Astrocyte of the cerebellum (primary cell): Measurements from ENCODE around the gene RAB11FIP5.

Source experiments
- DNase-seq: peaks from one replicate; pipeline ENCODE4 v3.0.0-alpha.2; 2011; ENCODE audit warnings: low read depth
- H3K4me3 ChIP-seq: 2 replicates; pipeline ENCODE4 v1.5.1; 2011; ENCODE audit warnings: mild to moderate bottlenecking, low read depth, low read length, moderate library complexity
- in situ Hi-C: cut with HindIII; loops from 2 replicates; pipeline ENCODE4 v1.10.0; 2017; ENCODE audit warnings: low sequenced_read_pairs
- TF ChIP-seq, protein P1 (sequence below): IDR thresholded peaks from 2 replicates; pipeline ENCODE4 v1.5.1; 2012; ENCODE audit warnings: low read length, low read depth, moderate library complexity, mild to moderate bottlenecking; ENCODE audit errors: missing control alignments

Gene RAB11FIP5

DNA sequence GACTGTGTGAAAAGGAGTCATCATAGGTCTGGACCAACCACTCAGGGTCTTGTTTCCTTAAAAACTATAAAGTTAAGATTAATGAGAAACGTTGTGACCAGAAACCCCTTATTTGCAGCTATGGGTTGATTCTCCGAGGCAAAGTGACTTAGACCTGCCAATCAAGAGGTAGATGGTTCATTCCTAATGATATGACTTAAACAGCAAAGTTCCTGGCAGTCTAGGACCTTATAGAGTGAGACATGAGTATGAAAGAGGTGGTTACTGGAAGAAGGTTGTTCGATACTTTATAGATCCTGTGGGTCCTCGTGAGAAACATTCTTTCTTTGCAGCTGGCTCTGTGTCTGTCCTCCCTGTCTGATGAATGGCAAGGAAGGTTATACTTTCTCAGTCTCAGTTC lies 49.3 kb downstream of the RAB11FIP5 start:
- in situ Hi-C loops = loop anchor here (5.0 kb wide), 1 partner anchor 56 kb away; no protein-coding TSS in a partner anchor
- DNase-seq = no peak
- no peak overlapping the region for H3K4me3 ChIP-seq
- TF ChIP-seq, protein P1, sequence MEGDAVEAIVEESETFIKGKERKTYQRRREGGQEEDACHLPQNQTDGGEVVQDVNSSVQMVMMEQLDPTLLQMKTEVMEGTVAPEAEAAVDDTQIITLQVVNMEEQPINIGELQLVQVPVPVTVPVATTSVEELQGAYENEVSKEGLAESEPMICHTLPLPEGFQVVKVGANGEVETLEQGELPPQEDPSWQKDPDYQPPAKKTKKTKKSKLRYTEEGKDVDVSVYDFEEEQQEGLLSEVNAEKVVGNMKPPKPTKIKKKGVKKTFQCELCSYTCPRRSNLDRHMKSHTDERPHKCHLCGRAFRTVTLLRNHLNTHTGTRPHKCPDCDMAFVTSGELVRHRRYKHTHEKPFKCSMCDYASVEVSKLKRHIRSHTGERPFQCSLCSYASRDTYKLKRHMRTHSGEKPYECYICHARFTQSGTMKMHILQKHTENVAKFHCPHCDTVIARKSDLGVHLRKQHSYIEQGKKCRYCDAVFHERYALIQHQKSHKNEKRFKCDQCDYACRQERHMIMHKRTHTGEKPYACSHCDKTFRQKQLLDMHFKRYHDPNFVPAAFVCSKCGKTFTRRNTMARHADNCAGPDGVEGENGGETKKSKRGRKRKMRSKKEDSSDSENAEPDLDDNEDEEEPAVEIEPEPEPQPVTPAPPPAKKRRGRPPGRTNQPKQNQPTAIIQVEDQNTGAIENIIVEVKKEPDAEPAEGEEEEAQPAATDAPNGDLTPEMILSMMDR = no peak

DNA sequence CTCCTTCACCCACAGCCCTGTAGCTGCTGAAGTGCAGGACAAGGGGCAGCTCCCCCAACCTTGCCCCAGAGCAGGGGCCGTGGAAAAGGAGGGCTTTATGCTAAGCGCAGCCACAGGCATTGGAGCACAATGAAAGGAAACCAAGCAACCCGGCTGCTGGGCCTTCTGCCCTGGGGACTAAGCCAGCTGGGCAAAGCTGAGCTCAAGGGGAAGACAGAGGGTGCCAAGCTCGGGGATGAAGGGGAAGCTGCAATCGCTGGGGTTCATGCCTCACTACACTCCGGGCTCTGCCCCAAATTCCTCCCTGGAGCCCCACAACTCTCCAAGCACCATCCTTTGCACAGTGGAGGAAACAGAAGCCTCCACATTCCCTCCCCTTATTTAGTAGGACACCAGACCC lies 53.6 kb downstream of the RAB11FIP5 start:
- no peak for DNase-seq
- H3K4me3 ChIP-seq = no peak overlapping the region
- in situ Hi-C loops = no loop called here
- TF ChIP-seq, protein P1 = no peak

DNA sequence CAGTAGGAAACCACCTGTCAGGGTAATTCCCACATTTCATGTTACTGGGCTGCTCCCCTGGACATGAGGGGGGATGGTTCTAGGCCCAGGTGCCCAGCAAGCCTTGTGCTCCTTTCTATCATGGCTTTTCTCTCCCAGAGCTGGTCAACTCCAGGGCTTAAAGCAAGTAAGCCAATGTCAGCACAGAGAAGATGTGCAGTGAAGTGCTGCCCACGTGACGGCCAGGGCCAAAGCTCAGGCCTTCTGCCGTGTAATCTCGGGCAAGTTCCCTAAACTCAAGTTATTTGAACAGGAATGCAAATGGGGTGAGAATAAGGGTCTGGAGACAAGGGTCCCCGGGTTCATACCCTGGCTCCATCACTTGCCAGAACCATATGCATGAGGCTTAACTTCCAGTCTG lies 57.8 kb downstream of the RAB11FIP5 start:
- no peak for DNase-seq
- H3K4me3 ChIP-seq = no peak overlapping the region
- in situ Hi-C loops = no loop called here
- TF ChIP-seq, protein P1 = no peak

DNA sequence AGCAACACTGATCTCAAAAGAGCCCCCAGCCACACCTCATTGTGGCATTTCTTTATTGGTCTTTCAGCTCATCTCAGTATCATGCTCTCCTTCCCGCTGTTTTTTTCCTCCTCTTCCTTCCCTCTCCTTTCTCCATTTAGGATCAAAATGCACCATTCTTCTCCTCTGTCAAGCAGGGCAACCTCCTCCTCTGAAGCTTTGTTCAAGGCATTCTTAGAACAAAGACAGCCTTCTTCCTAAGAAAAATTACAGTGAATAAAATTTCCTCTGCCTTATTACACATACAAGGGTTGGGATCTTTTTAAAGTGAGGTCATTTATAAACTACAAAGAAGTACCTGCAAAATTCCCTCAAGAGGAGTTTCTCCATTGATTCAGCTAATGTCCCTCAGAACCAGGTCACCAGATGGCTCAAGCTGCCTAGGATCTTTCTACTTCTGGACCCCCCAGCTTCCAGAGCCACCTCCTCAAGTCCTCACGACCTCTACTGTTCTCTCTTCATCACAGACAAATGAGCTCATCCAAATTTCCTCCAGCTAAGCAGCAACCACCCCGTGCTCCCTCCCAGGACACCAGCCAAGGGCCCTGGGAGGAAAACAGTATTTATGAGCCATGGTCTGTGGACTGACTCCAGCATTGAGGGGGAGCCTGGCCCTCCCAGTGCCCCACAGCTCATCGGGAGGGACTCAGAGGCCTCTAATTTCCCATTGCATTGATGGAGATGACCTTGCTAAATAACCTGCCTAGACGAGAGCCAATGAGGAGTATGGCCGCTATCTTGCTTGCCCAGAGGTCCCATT lies 59.2 kb downstream of the RAB11FIP5 start:
- no peak overlapping the region for H3K4me3 ChIP-seq
- TF ChIP-seq, protein P1 = no peak
- in situ Hi-C loops = no loop called here
- peak; percentile 60 for DNase-seq

DNA sequence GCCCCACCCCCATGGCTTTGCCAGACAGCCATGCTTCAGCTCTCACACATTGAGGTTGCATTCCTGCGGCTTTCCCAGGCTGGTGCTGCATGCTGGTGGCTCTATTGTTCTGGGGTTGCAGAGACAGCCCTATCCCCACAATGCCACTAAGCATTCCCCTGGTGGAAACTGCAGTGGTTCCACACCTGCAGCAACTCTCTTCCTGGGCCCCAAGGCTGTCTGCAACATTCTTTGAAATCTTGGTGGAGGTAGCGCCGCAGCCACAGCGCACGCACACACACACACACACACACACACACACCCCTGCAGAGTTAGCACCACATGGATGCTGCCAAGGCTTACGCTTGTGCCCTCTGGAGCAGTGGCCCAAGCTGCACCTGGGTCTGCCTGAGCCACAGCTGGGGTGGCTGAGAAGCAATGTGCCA lies 62.6 kb downstream of the RAB11FIP5 start:
- no peak overlapping the region for H3K4me3 ChIP-seq
- in situ Hi-C loops = no loop called here
- DNase-seq = peak; percentile 62
- TF ChIP-seq, protein P1 = no peak

DNA sequence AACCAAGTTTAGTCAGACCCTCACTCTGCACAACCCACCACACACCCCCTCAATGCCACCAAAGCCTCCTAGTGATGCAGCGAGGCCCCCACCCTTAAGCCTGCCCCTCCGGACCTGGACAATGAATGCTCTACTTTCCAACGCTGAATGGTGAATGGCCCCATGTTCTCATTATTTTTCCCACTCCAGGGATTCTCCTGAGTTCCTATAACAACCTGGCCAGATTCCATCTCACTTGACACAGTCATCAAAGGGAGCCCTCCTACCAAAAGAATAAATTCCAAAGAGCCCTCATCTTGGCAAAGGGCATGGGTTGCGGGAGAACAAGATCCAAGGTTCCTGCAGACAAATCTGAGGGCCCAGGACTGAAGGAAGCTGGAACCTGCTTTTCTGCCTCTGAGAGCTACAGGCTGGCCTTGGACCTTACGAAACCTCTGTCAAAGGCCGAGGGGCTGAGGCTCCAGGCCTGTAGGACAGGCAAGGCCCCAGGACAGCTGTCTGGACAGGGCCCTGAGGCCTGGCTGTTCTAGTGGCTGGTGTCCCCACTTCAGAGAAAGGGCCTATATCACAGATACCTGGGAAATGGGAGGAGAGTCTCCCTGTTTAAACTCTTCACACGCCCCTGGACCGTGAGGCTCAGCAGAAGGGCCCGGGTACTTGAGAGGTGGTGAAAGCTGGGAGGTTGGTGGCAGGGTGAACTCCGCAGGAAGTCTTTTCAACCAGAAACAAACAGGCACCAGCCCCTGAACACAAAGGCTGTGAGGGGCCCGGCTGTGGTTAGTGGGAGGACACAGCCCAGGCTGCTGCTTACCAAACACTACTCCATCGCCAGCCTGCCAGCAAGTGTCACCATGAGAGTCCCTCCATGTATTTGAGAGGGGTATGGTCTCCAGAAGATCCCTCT lies 68.6 kb downstream of the RAB11FIP5 start:
- peak; percentile 54 for DNase-seq
- TF ChIP-seq, protein P1 = no peak
- H3K4me3 ChIP-seq = no peak overlapping the region
- in situ Hi-C loops = no loop called here
